HepG2 (cell line): ENCODE measurements around the gene AFF1. TPM values are rescaled to one million over a fixed set of nuclear protein-coding genes. Genes with fewer than 3 reads are reported as not detected.

Experiments
- ATAC-seq: fragments of 200-7000 bp; cut with Tn5 transposase; 3 replicates; pipeline ENCODE4 v1.9.1; 2020; ENCODE audit warnings: mild to moderate bottlenecking, moderate library complexity
- BruUV-seq: library from RNA; stranded (reverse); fragments of 400-500 nt; replicated peaks from 2 replicates; lab custom pipeline; 2021; lab: Mats Ljungman, UMichigan
- CTCF ChIA-PET: fragments of 300-600 bp; formaldehyde crosslinking; extraction: SDS; loops from one replicate; lab custom pipeline; 2021; ENCODE audit warnings: low total read pairs, inconsistent platforms, low intra/inter-chr PET ratio; lab: Yijun Ruan, JAX
- POLR2A ChIA-PET: fragments of 350-600 bp; sonication (Branson Sonifier 250); formaldehyde crosslinking; loops from one replicate; lab custom pipeline; 2020; ENCODE audit warnings: antibody characterized with exemption, inconsistent platforms; lab: Yijun Ruan, JAX
- DNase-seq: peaks from one replicate; pipeline ENCODE4 v3.0.0-alpha.2; 2015; ENCODE audit warnings: low spot score
- FAIRE-seq: peaks from 3 replicates; lab custom pipeline; 2011; peaks lifted over from hg19 to GRCh38; lab: Jason Lieb, UNC
- H2AFZ ChIP-seq: one replicate; pipeline ENCODE4 v1.6.1; 2011; ENCODE audit warnings: low read length, inconsistent platforms
- H3K27ac ChIP-seq: fragments of 300-600 bp; 3 replicates; pipeline ENCODE4 v1.8.0; 2011; ENCODE audit warnings: mixed run types, mild to moderate bottlenecking, mixed read lengths, low read length, inconsistent platforms; ENCODE audit not compliant: insufficient read depth; ENCODE audit errors: extremely low read length
- H3K27me3 ChIP-seq, 2 experiments: fragments of 200-600 bp in 1 of 2; 2 replicates in 1 of 2; 3 replicates in 1 of 2; pipeline versions ENCODE4 v1.6.0 to v1.8.0; 2011; ENCODE audit warnings: low read length in 2 of 2, mild to moderate bottlenecking in 2 of 2, moderate library complexity in 2 of 2, inconsistent platforms in 1 of 2; ENCODE audit not compliant: insufficient read depth in 2 of 2, control insufficient read depth in 1 of 2
- H3K36me3 ChIP-seq, 2 experiments: fragments of 200-600 bp in 1 of 2; replicated peaks in 1 of 2; 2 replicates in 1 of 2; 3 replicates in 1 of 2; pipeline versions ENCODE4 v1.5.1 to v1.8.0; 2011; ENCODE audit warnings: low read length in 2 of 2, inconsistent platforms in 1 of 2; ENCODE audit not compliant: insufficient read depth in 2 of 2, control insufficient read depth in 1 of 2
- H3K4me1 ChIP-seq: 2 replicates; pipeline ENCODE4 v1.5.1; 2012; ENCODE audit warnings: low read length, inconsistent platforms; ENCODE audit not compliant: insufficient read depth
- H3K4me2 ChIP-seq: 2 replicates; pipeline ENCODE4 v1.6.0; 2011; ENCODE audit warnings: low read depth, low read length, inconsistent platforms
- H3K4me3 ChIP-seq, 3 experiments: fragments of 200-600 bp in 1 of 3; sonication (generic), shearing (Covaris generic) in 1 of 3; replicated peaks in 1 of 3; 2 replicates each; pipeline ENCODE4 v1.5.1; 2011 to 2016; ENCODE audit warnings: low read length in 3 of 3, inconsistent platforms in 2 of 3, low read depth in 2 of 3, mild to moderate bottlenecking in 2 of 3, control low read depth in 1 of 3, mixed read lengths in 1 of 3; ENCODE audit not compliant: insufficient read depth in 1 of 3
- H3K79me2 ChIP-seq: one replicate; pipeline ENCODE4 v1.6.1; 2011; ENCODE audit warnings: low read length, inconsistent platforms; ENCODE audit not compliant: insufficient read depth
- H3K9ac ChIP-seq: 2 replicates; pipeline ENCODE4 v1.6.0; 2011; ENCODE audit warnings: mild to moderate bottlenecking, low read depth, low read length, inconsistent platforms; ENCODE audit not compliant: insufficient read depth
- H3K9me3 ChIP-seq: 2 replicates; pipeline ENCODE4 v1.5.1; 2012; ENCODE audit warnings: mild to moderate bottlenecking, low read length
- H4K20me1 ChIP-seq: 2 replicates; pipeline ENCODE4 v1.6.0; 2011; ENCODE audit warnings: inconsistent platforms, mild to moderate bottlenecking, low read length, moderate library complexity; ENCODE audit not compliant: insufficient read depth
- ARID2 ChIP-seq: sonication (generic); formaldehyde crosslinking; IDR thresholded peaks from 2 replicates; pipeline ENCODE4 v1.8.1; 2022; ENCODE audit warnings: mild to moderate bottlenecking, missing genetic modification reagents, borderline replicate concordance
- ATF7-NPFF ChIP-seq: sonication (generic); formaldehyde crosslinking; IDR thresholded peaks from 2 replicates; pipeline ENCODE4 v1.8.1; 2023; ENCODE audit warnings: mild to moderate bottlenecking, low read depth, missing genetic modification reagents, moderate library complexity
- FOXP1 ChIP-seq, 2 experiments: fragments of 450-650 bp in 1 of 2; IDR thresholded peaks; 2 replicates each; pipeline ENCODE4 v1.6.1; 2017 to 2018; ENCODE audit warnings: antibody characterized with exemption in 1 of 2
- MTF1 ChIP-seq: sonication (generic); formaldehyde crosslinking; IDR thresholded peaks from 2 replicates; pipeline ENCODE4 v1.5.0; 2020; ENCODE audit warnings: missing genetic modification reagents
- NAIF1 ChIP-seq: sonication (generic); formaldehyde crosslinking; IDR thresholded peaks from 2 replicates; pipeline ENCODE4 v1.5.0; 2020; ENCODE audit warnings: mild to moderate bottlenecking, missing genetic modification reagents, borderline replicate concordance
- NR3C1 ChIP-seq: sonication (generic); formaldehyde crosslinking; IDR thresholded peaks from 2 replicates; pipeline ENCODE4 v1.4.0; 2020; ENCODE audit warnings: missing genetic modification reagents
- POLR2AphosphoS5 ChIP-seq: IDR thresholded peaks from 2 replicates; pipeline ENCODE4 v1.6.1; 2012; ENCODE audit warnings: low read depth, low read length
- RXRB ChIP-seq: IDR thresholded peaks from 2 replicates; pipeline ENCODE4 v1.6.1; 2016; ENCODE audit warnings: borderline replicate concordance, missing genetic modification reagents, missing compliant biosample characterization
- SAP130 ChIP-seq: IDR thresholded peaks from 2 replicates; pipeline ENCODE4 v1.6.1; 2016; ENCODE audit warnings: low read depth
- SOX13 ChIP-seq, 3 experiments: fragments of 450-650 bp in 1 of 3; sonication (generic) in 1 of 3; formaldehyde crosslinking in 1 of 3; IDR thresholded peaks in 2 of 3; conservative IDR thresholded peaks in 1 of 3; 2 replicates each; pipeline versions ENCODE4 v1.5.0 to v1.6.1; 2016 to 2020; ENCODE audit warnings: antibody characterized with exemption in 1 of 3, mild to moderate bottlenecking in 1 of 3, missing compliant biosample characterization in 1 of 3, missing genetic modification reagents in 1 of 3, moderate library complexity in 1 of 3
- SPEN ChIP-seq: sonication (generic); formaldehyde crosslinking; IDR thresholded peaks from 2 replicates; pipeline ENCODE4 v1.5.1; 2020; ENCODE audit warnings: low read depth, mild to moderate bottlenecking, missing genetic modification reagents
- TBX2 ChIP-seq: sonication (generic); formaldehyde crosslinking; IDR thresholded peaks from 2 replicates; pipeline ENCODE4 v1.5.0; 2020; ENCODE audit warnings: missing genetic modification reagents, mild to moderate bottlenecking, borderline replicate concordance
- ZFP1 ChIP-seq: IDR thresholded peaks from 2 replicates; pipeline ENCODE4 v1.6.1; 2016
- ZFYVE20 ChIP-seq: sonication (generic); formaldehyde crosslinking; IDR thresholded peaks from 2 replicates; pipeline ENCODE4 v1.8.0; 2023; ENCODE audit warnings: low read depth, mild to moderate bottlenecking, moderate library complexity, missing genetic modification reagents, borderline replicate concordance
- ZNF552 ChIP-seq: sonication (generic); formaldehyde crosslinking; IDR thresholded peaks from 2 replicates; pipeline ENCODE4 v1.9.0; 2022; ENCODE audit warnings: missing genetic modification reagents, mild to moderate bottlenecking, borderline replicate concordance
- ZNF724P ChIP-seq: sonication (generic); formaldehyde crosslinking; IDR thresholded peaks from 2 replicates; pipeline ENCODE4 v1.8.0; 2022; ENCODE audit warnings: missing genetic modification reagents, borderline replicate concordance
- ZNF747 ChIP-seq: sonication (generic); formaldehyde crosslinking; IDR thresholded peaks from 2 replicates; pipeline ENCODE4 v1.8.1; 2023; ENCODE audit warnings: missing genetic modification reagents, mild to moderate bottlenecking, borderline replicate concordance
- WGBS: methylation state at CpG from one replicate; pipeline ENCODE4 v1.1.6; 2017; ENCODE audit warnings: low lambda C conversion rate; 5-methylcytosine and 5-hydroxymethylcytosine counted together
- in situ Hi-C: cut with HindIII; loops from 2 replicates; pipeline ENCODE4 v1.10.0; 2017; ENCODE audit warnings: low pct_unique_long_range_greater_than_20kb; ENCODE audit not compliant: extremely low pct_ligation_motif_present
- intact Hi-C: fragments of 100-400 bp; cut with micrococcal nuclease; formaldehyde crosslinking; loops from one replicate; pipeline ENCODE4 v1.10.0; 2022; ENCODE audit not compliant: unreplicated experiment
- polyA plus RNA-seq, 8 experiments: library from polyadenylated mRNA; depleted of rRNA in 3 of 8; stranded (reverse) in 7 of 8; unstranded in 1 of 8; fragments of >200 nt; fragmentation: Illumina TruSeq in 4 of 8; extraction: Trizol in 4 of 8; gene quantifications; 2 replicates each; pipeline versions ENCODE4 v1.2.1 to v1.2.3, GENCODE V29; 2011 to 2016; ENCODE audit warnings: low read depth in 4 of 8, missing spikeins in 1 of 8, mixed read lengths in 1 of 8; ENCODE audit not compliant: insufficient read depth in 1 of 8
- total RNA-seq, 5 experiments: library from RNA; depleted of rRNA; stranded (reverse); fragments of >200 nt; fragmentation: Illumina TruSeq; extraction: Trizol; gene quantifications; 2 replicates each; pipeline ENCODE4 v1.2.3, GENCODE V29; 2016; ENCODE audit warnings: low read depth in 1 of 5
- TF ChIP-seq, protein P1 (sequence below): sonication (generic); IDR thresholded peaks from 2 replicates; pipeline ENCODE4 v1.6.1; 2016; ENCODE audit warnings: low read depth, borderline replicate concordance
- TF ChIP-seq, protein P2 (sequence below): sonication (generic); formaldehyde crosslinking; IDR thresholded peaks from 2 replicates; pipeline ENCODE4 v1.4.0; 2020; ENCODE audit warnings: missing genetic modification reagents
- TF ChIP-seq, protein P3 (sequence below): sonication (generic); formaldehyde crosslinking; IDR thresholded peaks from 2 replicates; pipeline ENCODE4 v1.4.0; 2020; ENCODE audit warnings: missing genetic modification reagents, borderline replicate concordance

Gene AFF1
- total and polyA plus RNA-seq, 2 of the 13 experiments (the other 11 are each of a cell fraction or from before 2014, with no cell fraction given) = 15.5 to 15.9 TPM

DNA sequence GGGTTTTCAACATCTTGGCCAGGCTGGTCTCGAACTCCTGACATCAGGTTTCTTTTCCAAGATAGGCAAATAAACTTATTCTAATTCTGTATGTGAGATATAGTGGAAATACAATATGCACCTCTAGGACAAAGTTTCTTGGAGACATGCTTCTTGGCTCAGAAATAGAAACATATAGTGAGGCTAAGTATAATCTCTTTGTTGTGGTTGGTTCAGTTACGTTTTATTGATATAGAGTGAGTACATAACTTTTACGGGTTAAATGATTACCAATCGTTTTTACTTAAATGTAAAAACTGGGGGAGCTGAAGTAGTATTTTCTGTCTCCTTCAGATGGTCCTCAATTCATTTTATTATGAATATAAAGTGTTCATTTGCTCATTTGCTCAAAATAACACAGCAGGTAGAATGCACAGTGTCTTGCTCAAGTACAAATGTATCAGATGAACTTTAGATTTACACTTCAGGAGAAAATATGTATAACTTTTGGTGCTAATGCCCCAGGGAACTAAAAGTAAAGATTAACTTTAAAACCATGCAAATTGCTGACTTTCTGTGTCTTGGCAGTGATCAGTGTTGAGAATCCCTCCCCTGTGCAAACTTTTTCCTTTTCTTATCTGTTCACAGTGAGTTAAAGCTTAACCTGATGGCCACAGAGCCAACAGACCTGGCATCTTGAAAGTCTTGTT, 77.6 kb downstream of the AFF1 start:
- H3K9ac ChIP-seq = peak overlapping the region; percentile 23; the same call in 1 of the 2 replicates
- CTCF ChIA-PET = no interaction called here
- peak; percentile 63 for DNase-seq
- peak; percentile 92 for ATAC-seq
- in situ Hi-C loops = no loop called here
- peak overlapping the region; percentile 39 for H3K27ac ChIP-seq
- no peaks in the 10 kb centered on the region; a peak in 1 of 5 replicates for H3K36me3 ChIP-seq
- H3K4me1 ChIP-seq = peaks cover 81% of the 10 kb centered on the region
- WGBS = 26% methylated on average over 4 of the region's 4 CpGs
- H3K4me3 ChIP-seq = peak overlapping the region; percentile 7 to 45 (median 19); a peak in 3 of 6 replicates
- no peak overlapping the region for H2AFZ ChIP-seq
- POLR2A ChIA-PET = interaction anchor here (0.7 to 2.2 kb wide), 4 partner anchors 19 to 102 kb away, joined by 3 to 35 read pairs (median 4); partner anchors contain the start of gene AFF1
- intact Hi-C loops = no loop called here
- H3K79me2 ChIP-seq = peaks cover 95% of the 10 kb centered on the region
- peaks cover 52% of the 10 kb centered on the region for H4K20me1 ChIP-seq
- no peaks in the 10 kb centered on the region; a peak in 1 of 5 replicates for H3K27me3 ChIP-seq
- BruUV-seq = no TSS peak
- peak overlapping the region; percentile 56 for H3K4me2 ChIP-seq
- H3K9me3 ChIP-seq = no peaks in the 10 kb centered on the region
- FAIRE-seq = peak; percentile 94
- no peak for TF ChIP-seq POLR2AphosphoS5
- no peak; the same call in 1 of the 2 replicates for TF ChIP-seq ARID2 (CRISPR knock-in tag)
- TF ChIP-seq ATF7-NPFF = no peak
- TF ChIP-seq NAIF1 = 0 out of 2 replicates have a peak, but pooled peaks have one; percentile 26
- TF ChIP-seq SAP130 (CRISPR knock-in tag) = peak; percentile 53
- no peak for TF ChIP-seq FOXP1 (IDR thresholded peaks at IDR 0.05)
- peak; percentile 53; the same call in 1 of the 2 replicates for TF ChIP-seq FOXP1 (CRISPR knock-in tag; IDR thresholded peaks at IDR 0.05)
- TF ChIP-seq NR3C1 (CRISPR knock-in tag) = no peak
- no peak for TF ChIP-seq ZNF747 (CRISPR knock-in tag)
- TF ChIP-seq ZNF552 (CRISPR knock-in tag) = no peak
- TF ChIP-seq MTF1 (CRISPR knock-in tag) = no peak
- TF ChIP-seq, protein P1, sequence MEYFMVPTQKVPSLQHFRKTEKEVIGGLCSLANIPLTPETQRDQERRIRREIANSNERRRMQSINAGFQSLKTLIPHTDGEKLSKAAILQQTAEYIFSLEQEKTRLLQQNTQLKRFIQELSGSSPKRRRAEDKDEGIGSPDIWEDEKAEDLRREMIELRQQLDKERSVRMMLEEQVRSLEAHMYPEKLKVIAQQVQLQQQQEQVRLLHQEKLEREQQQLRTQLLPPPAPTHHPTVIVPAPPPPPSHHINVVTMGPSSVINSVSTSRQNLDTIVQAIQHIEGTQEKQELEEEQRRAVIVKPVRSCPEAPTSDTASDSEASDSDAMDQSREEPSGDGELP = no peak
- TF ChIP-seq, protein P2, sequence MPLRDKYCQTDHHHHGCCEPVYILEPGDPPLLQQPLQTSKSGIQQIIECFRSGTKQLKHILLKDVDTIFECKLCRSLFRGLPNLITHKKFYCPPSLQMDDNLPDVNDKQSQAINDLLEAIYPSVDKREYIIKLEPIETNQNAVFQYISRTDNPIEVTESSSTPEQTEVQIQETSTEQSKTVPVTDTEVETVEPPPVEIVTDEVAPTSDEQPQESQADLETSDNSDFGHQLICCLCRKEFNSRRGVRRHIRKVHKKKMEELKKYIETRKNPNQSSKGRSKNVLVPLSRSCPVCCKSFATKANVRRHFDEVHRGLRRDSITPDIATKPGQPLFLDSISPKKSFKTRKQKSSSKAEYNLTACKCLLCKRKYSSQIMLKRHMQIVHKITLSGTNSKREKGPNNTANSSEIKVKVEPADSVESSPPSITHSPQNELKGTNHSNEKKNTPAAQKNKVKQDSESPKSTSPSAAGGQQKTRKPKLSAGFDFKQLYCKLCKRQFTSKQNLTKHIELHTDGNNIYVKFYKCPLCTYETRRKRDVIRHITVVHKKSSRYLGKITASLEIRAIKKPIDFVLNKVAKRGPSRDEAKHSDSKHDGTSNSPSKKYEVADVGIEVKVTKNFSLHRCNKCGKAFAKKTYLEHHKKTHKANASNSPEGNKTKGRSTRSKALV (CRISPR knock-in tag) = peak; percentile 14; the same call in 1 of the 2 replicates
- no peak for TF ChIP-seq RXRB (CRISPR knock-in tag)
- TF ChIP-seq, protein P3, sequence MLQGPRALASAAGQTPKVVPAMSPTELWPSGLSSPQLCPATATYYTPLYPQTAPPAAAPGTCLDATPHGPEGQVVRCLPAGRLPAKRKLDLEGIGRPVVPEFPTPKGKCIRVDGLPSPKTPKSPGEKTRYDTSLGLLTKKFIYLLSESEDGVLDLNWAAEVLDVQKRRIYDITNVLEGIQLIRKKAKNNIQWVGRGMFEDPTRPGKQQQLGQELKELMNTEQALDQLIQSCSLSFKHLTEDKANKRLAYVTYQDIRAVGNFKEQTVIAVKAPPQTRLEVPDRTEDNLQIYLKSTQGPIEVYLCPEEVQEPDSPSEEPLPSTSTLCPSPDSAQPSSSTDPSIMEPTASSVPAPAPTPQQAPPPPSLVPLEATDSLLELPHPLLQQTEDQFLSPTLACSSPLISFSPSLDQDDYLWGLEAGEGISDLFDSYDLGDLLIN (CRISPR knock-in tag) = no peak
- TF ChIP-seq SOX13 (IDR thresholded peaks at IDR 0.05) = no peak
- peak in 1 of 2 experiments; percentile 85; a peak in 2 of 4 replicates for TF ChIP-seq SOX13 (CRISPR knock-in tag; conservative IDR thresholded peaks at IDR 0.05 in 1 of 2, IDR thresholded peaks at IDR 0.05 in 1 of 2)
- TF ChIP-seq ZFP1 (CRISPR knock-in tag) = 0 out of 2 replicates have a peak, but pooled peaks have one; percentile 25
- no peak for TF ChIP-seq ZNF724P (CRISPR knock-in tag)
- peak; percentile 86 for TF ChIP-seq TBX2 (CRISPR knock-in tag)
- no peak for TF ChIP-seq SPEN (CRISPR knock-in tag)
- no peak for TF ChIP-seq ZFYVE20 (CRISPR knock-in tag)
